Transverse colon (tissue), 4 donors: ENCODE data around the gene CLIP3. TPM values are rescaled to one million over a fixed set of nuclear protein-coding genes. Genes with fewer than 3 reads are reported as not detected.

Source experiments
- DNase-seq: peaks from one replicate; pipeline ENCODE4 v3.0.0-alpha.2; 2019
- H3K27ac ChIP-seq, 4 donors: fragments of 200-600 bp; sonication (generic); 2 replicates each; pipeline ENCODE4 v1.5.1; 2016 to 2018; ENCODE audit warnings: inconsistent platforms in 4 of 4
- H3K27me3 ChIP-seq: fragments of 200-600 bp; sonication (generic); 2 replicates; pipeline ENCODE4 v1.5.1; 2017; ENCODE audit warnings: inconsistent platforms
- H3K36me3 ChIP-seq, 4 donors: fragments of 200-600 bp; sonication (generic); 2 replicates each; pipeline ENCODE4 v1.5.1; 2017 to 2019; ENCODE audit warnings: inconsistent platforms in 4 of 4
- H3K4me1 ChIP-seq, 4 donors: fragments of 200-600 bp; sonication (generic); 2 replicates each; pipeline ENCODE4 v1.5.1; 2017 to 2020; ENCODE audit warnings: inconsistent platforms in 4 of 4
- H3K4me3 ChIP-seq, 4 donors: fragments of 200-600 bp; sonication (generic); 1 replicate in 1 of 4; 2 replicates in 3 of 4; pipeline versions ENCODE4 v1.5.1 to v1.6.1; 2017 to 2019; ENCODE audit warnings: inconsistent platforms in 4 of 4
- H3K9me3 ChIP-seq, 2 donors: fragments of 200-600 bp; sonication (generic); 2 replicates each; pipeline ENCODE4 v1.5.1; 2017 to 2019; ENCODE audit warnings: inconsistent platforms in 2 of 2
- EP300 ChIP-seq: sonication (generic); formaldehyde crosslinking; IDR thresholded peaks from one replicate; pipeline ENCODE4 v1.6.1; 2017; ENCODE audit warnings: antibody characterized with exemption, low read depth
- POLR2A ChIP-seq: fragments of 450-650 bp; IDR thresholded peaks from one replicate; pipeline ENCODE4 v1.6.1; 2016; ENCODE audit warnings: antibody characterized with exemption, mild to moderate bottlenecking, moderate library complexity
- POLR2AphosphoS5 ChIP-seq, 3 donors: sonication (generic); formaldehyde crosslinking; IDR thresholded peaks; one replicate each; pipeline ENCODE4 v1.6.1; 2016; ENCODE audit warnings: antibody characterized with exemption in 3 of 3
- WGBS, 2 donors: methylation state at CpG; one replicate each; pipeline ENCODE4 v1.1.5; 2018; ENCODE audit warnings: low coverage in 1 of 2; 5-methylcytosine and 5-hydroxymethylcytosine counted together
- in situ Hi-C, 4 donors: fragments of 200-750 bp; cut with MboI; loops; one replicate each; pipeline versions ENCODE4 v1.15.0 to v1.15.1; 2017; ENCODE audit warnings: low sequenced_read_pairs in 3 of 4, low pct_ligation_motif_present in 1 of 4, low pct_unique_long_range_greater_than_20kb in 1 of 4
- intact Hi-C: fragments of 100-400 bp; cut with DNase I; formaldehyde crosslinking; loops from one replicate; pipeline ENCODE4 v1.15.1; 2023; ENCODE audit warnings: low total_unique reads
- total RNA-seq, 4 donors: library from RNA; depleted of rRNA; stranded (reverse); fragments of >200 nt; gene quantifications; one replicate each; pipeline ENCODE4 v1.1.0, GENCODE V29; 2016
- TF ChIP-seq, protein P1 (sequence below), 5 experiments: fragments of 200-600 bp in 3 of 5; fragments of 450-650 bp in 2 of 5; sonication (generic) in 3 of 5; IDR thresholded peaks; 1 replicate in 2 of 5; 2 replicates in 3 of 5; pipeline ENCODE4 v1.5.1; 2016 to 2017; ENCODE audit warnings: antibody characterized with exemption in 5 of 5, inconsistent platforms in 3 of 5, mild to moderate bottlenecking in 2 of 5, moderate library complexity in 1 of 5

The CLIP3 gene
- total RNA-seq, 4 donors from 2014 or later, result 7.0 to 37.6 (median 23.5) TPM

DNA sequence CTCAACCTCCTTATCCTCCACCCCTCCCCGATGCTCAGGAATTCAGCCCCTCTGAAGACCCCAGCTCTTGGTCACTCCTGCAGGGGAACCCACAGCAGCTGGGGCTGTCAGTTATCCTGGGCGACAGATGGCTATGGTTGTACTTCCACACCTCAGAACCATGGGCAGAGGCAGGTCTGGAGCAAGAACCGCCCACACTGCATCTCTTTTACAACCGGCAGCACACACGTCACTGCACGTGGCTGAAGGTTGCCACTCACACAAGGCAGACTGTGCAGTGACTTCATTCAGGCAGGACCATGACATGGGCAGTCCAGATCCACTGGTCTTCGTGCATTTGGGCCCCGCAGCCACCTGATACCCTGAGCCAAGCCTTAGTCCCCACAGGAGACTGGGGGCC lies 59.2 kb downstream of the CLIP3 start:
- H3K27me3 ChIP-seq, result peaks cover 3% of the 10 kb centered on the region
- TF ChIP-seq POLR2A, result no peak
- TF ChIP-seq, protein P1, sequence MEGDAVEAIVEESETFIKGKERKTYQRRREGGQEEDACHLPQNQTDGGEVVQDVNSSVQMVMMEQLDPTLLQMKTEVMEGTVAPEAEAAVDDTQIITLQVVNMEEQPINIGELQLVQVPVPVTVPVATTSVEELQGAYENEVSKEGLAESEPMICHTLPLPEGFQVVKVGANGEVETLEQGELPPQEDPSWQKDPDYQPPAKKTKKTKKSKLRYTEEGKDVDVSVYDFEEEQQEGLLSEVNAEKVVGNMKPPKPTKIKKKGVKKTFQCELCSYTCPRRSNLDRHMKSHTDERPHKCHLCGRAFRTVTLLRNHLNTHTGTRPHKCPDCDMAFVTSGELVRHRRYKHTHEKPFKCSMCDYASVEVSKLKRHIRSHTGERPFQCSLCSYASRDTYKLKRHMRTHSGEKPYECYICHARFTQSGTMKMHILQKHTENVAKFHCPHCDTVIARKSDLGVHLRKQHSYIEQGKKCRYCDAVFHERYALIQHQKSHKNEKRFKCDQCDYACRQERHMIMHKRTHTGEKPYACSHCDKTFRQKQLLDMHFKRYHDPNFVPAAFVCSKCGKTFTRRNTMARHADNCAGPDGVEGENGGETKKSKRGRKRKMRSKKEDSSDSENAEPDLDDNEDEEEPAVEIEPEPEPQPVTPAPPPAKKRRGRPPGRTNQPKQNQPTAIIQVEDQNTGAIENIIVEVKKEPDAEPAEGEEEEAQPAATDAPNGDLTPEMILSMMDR (IDR thresholded peaks at IDR 0.05), result no peak
- TF ChIP-seq POLR2AphosphoS5 (IDR thresholded peaks at IDR 0.05), result no peak
- no peak for TF ChIP-seq EP300
- no peak for DNase-seq

GRCh38 chr19:35966771-35967170 lies 65.9 kb downstream of the CLIP3 start:
- H3K27me3 ChIP-seq, result peaks cover 10% of the 10 kb centered on the region
- H3K36me3 ChIP-seq, result no peaks in the 10 kb centered on the region
- in situ Hi-C loops, result no loop called here
- intact Hi-C loops, result no loop called here
- 80% methylated on average over 3 of the region's 3 CpGs; no CpG with 5 or more reads in 1 of the 2 donors for WGBS, 2 donors
- H3K9me3 ChIP-seq, result no peaks in the 10 kb centered on the region
- no peak overlapping the region for H3K4me3 ChIP-seq
- H3K27ac ChIP-seq, result no peak overlapping the region
- TF ChIP-seq POLR2AphosphoS5 (IDR thresholded peaks at IDR 0.05) (no peak), EP300 (no peak), POLR2A (no peak)
- TF ChIP-seq, protein P1 (IDR thresholded peaks at IDR 0.05), result no peak
- no peak for DNase-seq
- H3K4me1 ChIP-seq, result no peaks in the 10 kb centered on the region

More for the DNA sequence above, 59.2 kb downstream of the CLIP3 start:
- Histone ChIP-seq H3K36me3 (no peaks in the 10 kb centered on the region), H3K27ac (no peak overlapping the region), H3K4me1 (no peaks in the 10 kb centered on the region), H3K9me3 (no peaks in the 10 kb centered on the region), H3K4me3 (no peak overlapping the region)
- 38% methylated on average over 6 of the region's 8 CpGs; no CpG with 5 or more reads in 1 of the 2 donors for WGBS, 2 donors
- intact Hi-C loops (no loop called here), in situ Hi-C loops (no loop called here)

Other genes starting within 250 kb of the CLIP3 start
- not detected for gene PRODH2, start 220.0 kb downstream of the CLIP3 start, total RNA-seq
- not detected for gene NPHS1, start 180.4 kb downstream of the CLIP3 start, total RNA-seq
- gene KIRREL2, start 176.0 kb downstream of the CLIP3 start, total RNA-seq, result not detected
- gene APLP1, start 164.3 kb downstream of the CLIP3 start, total RNA-seq, result 10 to 100 TPM in 1 of 4 donors, 1 to 10 TPM in 2, under 1 TPM in 1; 1.00 to 10.5 (median 4.5) TPM
- gene NFKBID, start 132.3 kb downstream of the CLIP3 start, total RNA-seq, result 10 to 100 TPM in 3 of 4 donors, 1 to 10 TPM in 1; 7.5 to 29.5 (median 13.1) TPM
- 1 to 10 TPM in 1 of 4 donors, not detected in 3; 9.4 TPM for gene HCST, start 130.3 kb downstream of the CLIP3 start, total RNA-seq
- 10 to 100 TPM; 25.6 to 81.5 (median 52.2) TPM for gene TYROBP, start 124.6 kb downstream of the CLIP3 start, total RNA-seq
- 10 to 100 TPM; 12.1 to 48.6 (median 16.6) TPM for gene LRFN3, start 96.5 kb downstream of the CLIP3 start, total RNA-seq
- 10 to 100 TPM; 30.3 to 83.8 (median 55.4) TPM for gene SDHAF1, start 37.7 kb downstream of the CLIP3 start, total RNA-seq
- 1 to 10 TPM in 3 of 4 donors, not detected in 1; 1.2 to 9.0 (median 2.9) TPM for gene SYNE4, start 24.1 kb downstream of the CLIP3 start, total RNA-seq
- 100 to 1,000 TPM in 2 of 4 donors, 10 to 100 TPM in 2; 27.6 to 151 (median 83.2) TPM for gene ALKBH6, start 18.7 kb downstream of the CLIP3 start, total RNA-seq
- gene THAP8, start 21.4 kb upstream of the CLIP3 start, total RNA-seq, result 10 to 100 TPM in 2 of 4 donors, 1 to 10 TPM in 1, not detected in 1; 9.5 to 64.1 (median 11.2) TPM
- 10 to 100 TPM in 1 of 4 donors, 1 to 10 TPM in 1, under 1 TPM in 2; 0.37 to 20.7 (median 0.97) TPM for gene WDR62, start 22.0 kb upstream of the CLIP3 start, total RNA-seq
- gene OVOL3, start 78.3 kb upstream of the CLIP3 start, total RNA-seq, result not detected
- gene POLR2I, start 82.0 kb upstream of the CLIP3 start, total RNA-seq, result 10 to 100 TPM in 3 of 4 donors, not detected in 1; 15.1 to 44.9 (median 44.0) TPM
- 100 to 1,000 TPM in 2 of 4 donors, 10 to 100 TPM in 2; 82.4 to 175 (median 134) TPM for gene TBCB, start 82.6 kb upstream of the CLIP3 start, total RNA-seq
- gene CAPNS1, start 107.2 kb upstream of the CLIP3 start, total RNA-seq, result 100 to 1,000 TPM; 222 to 304 (median 248) TPM
- 10 to 100 TPM in 2 of 4 donors, 1 to 10 TPM in 1, not detected in 1; 7.8 to 26.3 (median 11.7) TPM for gene COX7A1, start 119.6 kb upstream of the CLIP3 start, total RNA-seq
- 1 to 10 TPM in 2 of 4 donors, under 1 TPM in 1, not detected in 1; 1.00 to 4.1 (median 4.0) TPM for gene ZNF565, start 181.8 kb upstream of the CLIP3 start, total RNA-seq
- gene ZNF146, start 182.2 kb upstream of the CLIP3 start, total RNA-seq, result 100 to 1,000 TPM in 1 of 4 donors, 10 to 100 TPM in 3; 10.8 to 105 (median 52.2) TPM